HG02571 (cell line): ENCODE data around the gene NBEA.

Experiments
- ATAC-seq: cut with Tn5 transposase; IDR thresholded peaks from one replicate; pipeline ENCODE4 v1.9.1; 2021; ENCODE audit warnings: mild to moderate bottlenecking, moderate library complexity; ENCODE audit not compliant: unreplicated experiment

NBEA gene

GRCh38 chr13:35472323-35472881, 530.3 kb downstream of the NBEA start:
- ATAC-seq, result no peak

GRCh38 chr13:35473206-35473775, 531.2 kb downstream of the NBEA start:
- no peak for ATAC-seq

- no peak for ATAC-seq
Observed at GRCh38 chr13:35473802-35474201, 531.7 kb downstream of the NBEA start.

- ATAC-seq, result no peak
Observed at GRCh38 chr13:35474496-35475211, 532.6 kb downstream of the NBEA start.

- ATAC-seq, result no peak
Observed at GRCh38 chr13:35475212-35475959, 533.3 kb downstream of the NBEA start.

GRCh38 chr13:35475960-35476943, 534.2 kb downstream of the NBEA start, which contains the start of gene MAB21L1:
TSS of gene MAB21L1 (minus strand) at chr13:35476689. CDS start at chr13:35476138, 551 bp downstream.
- no peak for ATAC-seq

- no peak for ATAC-seq
Observed at GRCh38 chr13:35477386-35477946, 535.4 kb downstream of the NBEA start.

- ATAC-seq, result no peak
Observed at GRCh38 chr13:35478271-35479037, 536.4 kb downstream of the NBEA start.

- no peak for ATAC-seq
Observed at GRCh38 chr13:35479038-35479492, 537.0 kb downstream of the NBEA start.

GRCh38 chr13:35479706-35480105, 537.6 kb downstream of the NBEA start:
- no peak for ATAC-seq

- ATAC-seq, result no peak
Observed at GRCh38 chr13:35480346-35480745, 538.3 kb downstream of the NBEA start.

- ATAC-seq, result no peak
Observed at GRCh38 chr13:35481777-35482176, 539.7 kb downstream of the NBEA start.

- ATAC-seq, result no peak
Observed at GRCh38 chr13:35482527-35482926, 540.5 kb downstream of the NBEA start.

- no peak for ATAC-seq
Observed at GRCh38 chr13:35483761-35484160, 541.7 kb downstream of the NBEA start.

- ATAC-seq, result no peak
Observed at GRCh38 chr13:35484384-35484783, 542.3 kb downstream of the NBEA start.

GRCh38 chr13:35485424-35485823, 543.4 kb downstream of the NBEA start:
- ATAC-seq, result no peak

GRCh38 chr13:35489050-35489449, 547.0 kb downstream of the NBEA start:
- ATAC-seq, result no peak

GRCh38 chr13:35496006-35496405, 553.9 kb downstream of the NBEA start:
- no peak for ATAC-seq

- no peak for ATAC-seq
Observed at GRCh38 chr13:35496761-35497386, 554.8 kb downstream of the NBEA start.
